HG02840 (cell line): Measurements from ENCODE around the gene COQ2.
"Not testable (repeated sequence)": the region's sequence is repeated elsewhere in the genome, so short reads cannot be mapped to it uniquely, and the experiment has no call there.

ENCODE experiments used
- ATAC-seq: cut with Tn5 transposase; IDR thresholded peaks from one replicate; pipeline ENCODE4 v1.9.1; 2021; ENCODE audit warnings: mild to moderate bottlenecking, moderate library complexity, moderate number of reproducible peaks; ENCODE audit not compliant: unreplicated experiment, low FRiP score

The COQ2 gene

GRCh38 chr4:83251447-83251830 lies 33.2 kb downstream of the COQ2 start:
- no peak for ATAC-seq

DNA sequence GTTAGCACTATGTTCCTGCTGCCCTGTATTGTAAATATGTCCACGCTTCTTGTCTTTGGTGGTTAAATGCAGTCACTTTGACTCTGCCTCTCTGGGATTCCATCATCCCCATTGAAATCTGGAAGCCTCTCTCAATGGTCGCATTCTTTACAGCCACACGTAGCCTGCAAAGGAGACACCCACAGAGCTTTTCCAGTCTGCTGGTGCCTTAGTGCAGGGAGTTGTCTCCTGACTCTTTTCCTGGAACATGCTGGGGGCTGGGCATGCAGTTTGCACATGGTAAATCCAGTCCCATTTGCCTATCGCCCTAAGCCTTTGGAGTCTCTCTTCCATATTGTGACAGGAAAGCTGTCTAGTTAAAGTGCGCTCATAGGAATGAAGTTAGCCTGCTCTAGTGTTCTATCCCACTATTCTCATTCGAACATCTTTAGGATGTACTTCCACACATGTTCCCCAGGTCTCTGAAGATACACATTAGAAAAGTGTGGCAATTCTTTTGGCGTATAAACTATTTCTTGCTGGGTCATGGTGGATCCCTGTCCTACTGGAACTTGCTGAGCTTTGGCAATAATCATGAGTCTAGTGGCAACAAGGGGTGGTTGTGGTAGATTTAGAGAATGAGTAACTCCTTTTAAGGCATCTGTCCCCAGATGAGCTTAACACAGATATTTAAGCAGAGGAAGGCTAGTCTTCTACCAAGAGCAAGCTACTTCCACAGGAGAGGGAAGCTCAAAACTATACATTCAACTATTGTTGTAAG lies 33.7 kb downstream of the COQ2 start:
- ATAC-seq: no peak

DNA sequence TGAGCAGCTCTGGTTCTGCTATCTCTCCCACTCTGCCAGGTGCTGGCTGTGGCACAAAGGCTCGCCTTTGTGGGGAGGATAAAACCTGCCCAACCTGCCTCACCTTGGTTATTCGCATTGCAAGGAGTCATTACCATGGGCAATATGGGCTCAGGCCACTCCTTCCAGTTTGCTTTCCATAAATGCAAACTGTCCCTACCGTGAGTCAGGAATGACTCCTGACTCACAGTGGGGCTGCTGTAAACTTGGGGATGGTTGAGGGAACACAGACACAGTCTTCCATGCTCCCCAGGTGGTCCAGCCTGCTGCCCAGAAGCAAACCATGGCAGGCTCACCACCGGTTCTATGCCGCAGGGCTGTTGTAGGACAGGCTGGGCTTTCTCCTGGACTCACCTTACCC lies 36.1 kb downstream of the COQ2 start:
- ATAC-seq: no peak

- ATAC-seq: no peak
These were observed 36.9 kb downstream of the COQ2 start for GRCh38 chr4:83247415-83248357.

GRCh38 chr4:83241132-83241531 lies 43.5 kb downstream of the COQ2 start:
- ATAC-seq: no peak

DNA sequence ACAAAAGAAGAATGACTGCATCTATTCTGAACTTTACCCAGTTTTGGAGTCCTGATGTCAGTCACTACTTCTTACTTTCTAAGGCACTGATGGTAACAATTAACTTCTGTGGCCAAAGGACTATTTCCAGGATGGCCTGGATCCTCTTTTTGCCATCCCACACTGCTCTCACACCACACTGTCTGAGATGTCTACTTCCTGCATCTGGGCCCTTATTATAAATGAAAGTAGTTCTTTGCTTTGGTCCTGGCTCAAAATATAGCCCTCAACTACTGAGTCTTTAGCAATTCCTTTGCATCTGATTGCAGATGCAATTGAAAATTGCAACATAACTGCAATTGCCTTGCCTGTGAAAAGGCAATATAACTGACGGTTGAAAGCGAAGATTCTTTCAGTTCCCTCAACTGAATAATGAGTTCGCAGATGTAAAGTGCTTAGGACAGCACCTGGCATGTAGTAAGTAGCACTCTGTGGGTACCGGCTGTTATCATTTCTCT lies 44.2 kb downstream of the COQ2 start:
- peak; percentile 91 for ATAC-seq

DNA sequence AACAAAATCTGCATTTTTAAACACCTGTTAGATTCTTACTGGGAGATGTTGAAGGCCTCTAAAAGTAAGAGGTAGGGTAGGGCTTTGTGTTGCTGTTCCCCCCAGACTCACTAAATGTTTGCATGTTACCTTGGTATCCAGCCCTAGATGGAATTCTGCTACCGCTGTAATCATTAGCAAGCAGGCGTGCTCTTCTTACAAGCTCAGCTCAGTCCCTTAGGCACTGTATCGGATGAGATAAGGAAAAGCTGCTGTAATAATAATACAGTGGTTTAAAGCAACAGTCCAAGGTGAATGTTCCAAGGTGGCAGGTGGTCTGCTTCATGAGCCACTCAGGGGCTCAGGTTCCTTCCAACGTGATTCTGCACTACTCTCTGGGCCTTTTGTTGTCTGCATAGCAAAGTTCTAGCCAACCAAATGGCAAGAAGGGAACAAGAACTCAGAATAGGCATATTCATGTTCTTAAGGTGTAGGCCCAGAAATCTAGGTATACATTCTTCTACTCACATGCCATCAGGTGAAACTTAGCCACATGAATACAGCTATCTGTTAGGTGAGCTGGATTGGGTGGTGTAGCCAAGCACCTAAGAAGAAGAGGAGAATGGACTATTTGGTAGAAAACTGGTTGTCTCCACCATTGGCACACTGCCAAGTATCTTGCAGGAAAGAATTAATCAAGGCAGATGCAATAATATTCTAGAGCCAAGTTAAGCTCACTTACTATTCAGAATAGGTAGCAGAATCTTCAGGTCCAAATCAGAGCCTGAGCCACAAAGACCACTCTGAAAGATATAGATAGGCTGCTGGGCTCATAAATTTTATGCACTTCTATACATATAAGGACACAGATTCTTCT lies 46.0 kb downstream of the COQ2 start:
- no peak for ATAC-seq

DNA sequence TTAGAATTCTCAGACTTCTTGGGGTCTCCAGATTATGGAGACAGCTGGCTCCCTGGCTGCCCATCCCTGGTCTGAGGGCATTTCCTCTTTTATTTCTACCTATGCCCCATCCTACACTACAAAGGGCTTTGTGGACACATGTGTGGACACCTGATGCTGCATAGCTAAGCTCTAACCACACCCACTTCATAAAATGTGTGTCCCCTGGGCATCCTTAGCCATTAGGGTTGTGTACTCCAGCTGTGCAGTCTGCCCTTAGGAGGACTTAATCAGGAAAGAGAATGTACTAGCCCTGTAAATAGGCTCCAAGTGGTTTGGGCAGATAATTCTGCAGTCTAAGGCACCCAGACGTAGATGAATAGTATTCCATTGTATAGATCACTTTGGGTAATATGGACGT lies 47.0 kb downstream of the COQ2 start:
- ATAC-seq: no peak

- not testable (repeated sequence) for ATAC-seq
These were observed 48.9 kb downstream of the COQ2 start for GRCh38 chr4:83235645-83236133.

DNA sequence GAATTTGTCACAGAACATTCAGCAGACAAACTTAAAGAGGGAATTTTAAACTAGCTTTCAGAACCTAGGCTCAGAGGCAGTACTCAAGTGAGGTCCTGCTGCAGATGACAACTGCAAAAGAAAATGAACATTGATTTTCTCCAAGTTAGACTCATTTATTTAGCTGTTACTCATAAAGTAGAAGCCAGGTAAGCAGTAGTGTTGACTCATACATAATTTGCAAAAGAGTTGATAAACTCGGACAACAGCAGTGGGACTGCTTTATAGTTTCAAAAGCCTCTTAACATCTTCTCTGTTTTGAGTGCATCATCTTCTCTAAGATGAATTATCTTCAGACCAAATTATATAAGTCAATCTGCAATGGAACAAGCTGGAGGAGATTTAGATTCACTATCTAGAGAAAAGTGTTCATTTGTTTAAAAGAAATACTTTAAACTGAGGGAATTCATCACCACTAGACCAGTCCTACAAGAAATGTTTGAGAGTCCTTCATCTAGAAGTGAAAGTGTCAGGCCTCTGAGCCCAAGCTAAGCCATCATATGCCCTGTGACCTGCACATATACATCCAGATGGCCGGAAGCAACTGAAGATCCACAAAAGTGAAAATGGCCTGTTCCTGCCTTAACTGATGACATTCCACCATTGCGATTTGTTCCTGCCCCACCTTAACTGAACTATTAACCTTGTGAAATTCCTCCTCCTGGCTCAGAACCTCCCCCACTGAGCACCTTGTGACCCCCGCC lies 49.5 kb downstream of the COQ2 start:
- ATAC-seq: no peak

GRCh38 chr4:83234387-83234786 lies 50.2 kb downstream of the COQ2 start:
- not testable (repeated sequence) for ATAC-seq

- no peak for ATAC-seq
These were observed 52.5 kb downstream of the COQ2 start for GRCh38 chr4:83232082-83232481.

- ATAC-seq: peak; percentile 57
These were observed 53.0 kb downstream of the COQ2 start for GRCh38 chr4:83231620-83232076.

GRCh38 chr4:83230928-83231327 lies 53.7 kb downstream of the COQ2 start:
- no peak for ATAC-seq

- no peak for ATAC-seq
These were observed 54.8 kb downstream of the COQ2 start for GRCh38 chr4:83229791-83230190.

- ATAC-seq: no peak
These were observed 56.4 kb downstream of the COQ2 start for GRCh38 chr4:83228231-83228630.

GRCh38 chr4:83224502-83225197 lies 59.9 kb downstream of the COQ2 start:
- no peak for ATAC-seq

GRCh38 chr4:83223781-83224180 lies 60.8 kb downstream of the COQ2 start:
- ATAC-seq: no peak

GRCh38 chr4:83221897-83222441 lies 62.6 kb downstream of the COQ2 start:
- ATAC-seq: no peak
